Right lobe of liver (tissue), 6 donors: Measurements from ENCODE around the gene STK10. TPM values are rescaled to one million over a fixed set of nuclear protein-coding genes. Genes with fewer than 3 reads are reported as not detected.

Experiments
- ATAC-seq, 4 donors: fragments of 200-7000 bp; cut with Tn5 transposase; one replicate each; pipeline ENCODE4 v1.9.1; 2020; ENCODE audit warnings: mild to moderate bottlenecking in 4 of 4, moderate library complexity in 4 of 4
- DNase-seq, 3 donors: peaks; one replicate each; pipeline ENCODE4 v3.0.0-alpha.2; 2020
- H3K27ac ChIP-seq, 3 donors: fragments of 200-600 bp; one replicate each; pipeline ENCODE4 v1.8.0; 2022
- H3K27me3 ChIP-seq, 2 donors: fragments of 200-600 bp; one replicate each; pipeline ENCODE4 v1.8.0; 2022
- H3K36me3 ChIP-seq, 4 donors: fragments of 200-600 bp; sonication (generic) in 1 of 4; one replicate each; pipeline versions ENCODE4 v1.5.1 to v1.8.0; 2017 to 2022; ENCODE audit warnings: control low read depth in 1 of 4
- H3K4me1 ChIP-seq, 4 donors: fragments of 200-600 bp; sonication (generic) in 1 of 4; one replicate each; pipeline versions ENCODE4 v1.5.1 to v1.8.0; 2017 to 2022; ENCODE audit warnings: control low read depth in 1 of 4
- H3K4me3 ChIP-seq, 3 donors: fragments of 200-600 bp; one replicate each; pipeline ENCODE4 v1.8.0; 2022
- H3K9me3 ChIP-seq, 4 donors: fragments of 200-600 bp; sonication (generic) in 1 of 4; one replicate each; pipeline versions ENCODE4 v1.5.1 to v1.8.0; 2017 to 2022; ENCODE audit warnings: control low read depth in 1 of 4
- POLR2A ChIP-seq: fragments of 450-650 bp; IDR thresholded peaks from one replicate; pipeline ENCODE4 v1.6.1; 2017; ENCODE audit warnings: antibody characterized with exemption, mild to moderate bottlenecking
- WGBS: methylation state at CpG from one replicate; pipeline ENCODE4 v1.1.6; 2018; ENCODE audit warnings: low coverage, low lambda C conversion rate; ENCODE audit not compliant: insufficient coverage; ENCODE audit errors: missing lambda C conversion rate; 5-methylcytosine and 5-hydroxymethylcytosine counted together
- intact Hi-C, 2 donors: fragments of 100-400 bp; cut with DNase I; formaldehyde crosslinking; loops; one replicate each; pipeline versions ENCODE4 v1.11.2 to v1.14.1; 2022
- total RNA-seq, 6 experiments: library from RNA; depleted of rRNA in 2 of 6; stranded (reverse); fragments of >200 nt in 2 of 6; fragmentation: NEBNext Ultra II Directional in 3 of 6; extraction: Animal tissue kit (Norgen Biotek cat#: 25700) in 3 of 6; gene quantifications; one replicate each; pipeline versions ENCODE4 v1.1.0 to v1.2.4, GENCODE V29; 2016 to 2023
- TF ChIP-seq, protein P1 (sequence below), 4 donors: fragments of 200-600 bp in 3 of 4; fragments of 450-650 bp in 1 of 4; IDR thresholded peaks; one replicate each; pipeline versions ENCODE4 v1.5.1 to v1.8.0; 2016 to 2022; ENCODE audit warnings: antibody characterized with exemption in 4 of 4, mild to moderate bottlenecking in 2 of 4
- donor health status: DM: no; HTN: yes; CAD: no.
- donor health status: DM: no; HTN: no; CAD: no.
- donor health status: DM: no; HTN: no; CAD: no.
- donor health status: DM: no; HTN: yes; CAD: no.
- donor health status: DM: no; HTN: yes; CAD: no.

The STK10 gene
- total RNA-seq, 6 experiments from 2014 or later, result 6.9 to 27.4 (median 9.0) TPM

DNA sequence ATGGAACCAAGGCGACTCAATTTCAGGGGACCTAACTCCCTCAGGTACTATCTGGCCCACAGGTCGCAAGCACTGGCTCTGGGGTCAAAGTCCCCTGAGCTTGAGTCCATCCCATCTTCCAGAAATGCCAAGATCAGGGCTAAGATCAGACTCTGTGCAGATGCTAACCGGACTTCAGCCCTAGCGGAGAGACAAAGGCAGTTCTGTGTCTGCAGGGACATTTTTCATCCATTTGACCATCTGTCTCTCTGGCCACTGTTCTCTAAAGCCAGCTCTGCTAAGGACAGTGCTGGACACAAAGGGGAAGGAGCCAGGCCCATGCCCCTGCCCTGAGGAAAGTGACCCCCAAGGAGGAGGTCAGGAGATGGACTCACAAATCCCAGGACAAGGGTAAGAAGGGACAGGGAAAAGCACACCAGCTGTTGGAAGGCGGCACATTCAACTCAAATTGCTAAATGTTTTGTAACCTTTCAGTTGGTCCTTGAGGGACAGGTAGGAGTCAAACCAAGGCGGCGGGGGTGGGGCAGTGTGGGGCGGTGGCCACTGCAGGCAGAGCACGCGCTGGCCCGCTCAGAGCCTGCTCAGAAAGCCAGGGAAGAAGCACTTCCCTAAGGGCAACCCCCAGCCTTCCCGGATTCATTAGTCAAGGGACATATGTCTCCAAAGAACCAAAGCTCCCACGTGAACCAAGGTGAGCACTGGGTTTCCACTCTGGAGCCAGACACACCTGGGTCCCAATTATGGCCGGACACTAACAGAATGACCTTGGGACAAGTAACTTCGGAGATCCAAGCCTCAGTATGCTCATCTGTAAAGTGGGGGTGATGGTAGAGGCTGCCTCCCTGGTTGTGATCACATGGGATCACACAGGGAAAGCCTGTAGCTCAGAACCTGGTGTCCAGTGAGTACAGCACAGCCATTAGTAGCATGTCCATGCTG lies 42.8 kb downstream of the STK10 start:
- no peaks in the 10 kb centered on the region for H3K4me1 ChIP-seq
- TF ChIP-seq POLR2A, result no peak
- TF ChIP-seq, protein P1, sequence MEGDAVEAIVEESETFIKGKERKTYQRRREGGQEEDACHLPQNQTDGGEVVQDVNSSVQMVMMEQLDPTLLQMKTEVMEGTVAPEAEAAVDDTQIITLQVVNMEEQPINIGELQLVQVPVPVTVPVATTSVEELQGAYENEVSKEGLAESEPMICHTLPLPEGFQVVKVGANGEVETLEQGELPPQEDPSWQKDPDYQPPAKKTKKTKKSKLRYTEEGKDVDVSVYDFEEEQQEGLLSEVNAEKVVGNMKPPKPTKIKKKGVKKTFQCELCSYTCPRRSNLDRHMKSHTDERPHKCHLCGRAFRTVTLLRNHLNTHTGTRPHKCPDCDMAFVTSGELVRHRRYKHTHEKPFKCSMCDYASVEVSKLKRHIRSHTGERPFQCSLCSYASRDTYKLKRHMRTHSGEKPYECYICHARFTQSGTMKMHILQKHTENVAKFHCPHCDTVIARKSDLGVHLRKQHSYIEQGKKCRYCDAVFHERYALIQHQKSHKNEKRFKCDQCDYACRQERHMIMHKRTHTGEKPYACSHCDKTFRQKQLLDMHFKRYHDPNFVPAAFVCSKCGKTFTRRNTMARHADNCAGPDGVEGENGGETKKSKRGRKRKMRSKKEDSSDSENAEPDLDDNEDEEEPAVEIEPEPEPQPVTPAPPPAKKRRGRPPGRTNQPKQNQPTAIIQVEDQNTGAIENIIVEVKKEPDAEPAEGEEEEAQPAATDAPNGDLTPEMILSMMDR (IDR thresholded peaks at IDR 0.05), result no peak
- no peaks in the 10 kb centered on the region for H3K27me3 ChIP-seq
- DNase-seq (no peak), ATAC-seq (peak in 1 of 4 donors; percentile 7)
- no peaks in the 10 kb centered on the region for H3K9me3 ChIP-seq
- WGBS, result 61% methylated on average over 2 of the region's 15 CpGs
- no peaks in the 10 kb centered on the region for H3K36me3 ChIP-seq
- no peak overlapping the region for H3K27ac ChIP-seq
- no peak overlapping the region for H3K4me3 ChIP-seq
- intact Hi-C loops, result no loop called here

DNA sequence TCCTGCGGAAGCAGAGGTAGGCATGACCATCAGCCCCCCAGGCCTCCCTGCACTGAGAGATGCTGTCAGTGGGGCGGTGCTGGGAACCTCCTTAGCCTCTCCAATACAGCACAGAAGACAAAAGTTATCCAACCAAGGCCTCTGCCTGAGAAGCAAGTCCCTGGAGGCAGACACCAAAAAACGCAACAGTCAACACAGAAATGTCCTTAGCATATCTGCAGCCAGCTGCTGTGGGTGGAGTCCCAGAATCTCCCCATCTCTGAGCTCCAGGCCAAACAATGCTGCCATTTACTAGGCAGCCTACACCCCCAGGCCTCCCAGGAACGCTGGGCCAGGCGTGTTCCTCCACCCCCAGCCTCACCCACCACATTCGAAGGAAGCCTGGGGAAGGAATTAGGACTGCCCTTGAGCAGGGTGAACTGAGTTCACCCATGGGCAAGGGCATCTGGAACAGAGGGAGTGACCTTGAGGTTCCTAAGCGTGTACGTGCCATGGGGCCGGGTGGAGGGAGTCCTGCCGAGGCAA lies 43.7 kb downstream of the STK10 start:
- Histone ChIP-seq H3K9me3 (no peaks in the 10 kb centered on the region), H3K4me1 (no peaks in the 10 kb centered on the region), H3K27ac (no peak overlapping the region), H3K36me3 (no peaks in the 10 kb centered on the region), H3K27me3 (no peaks in the 10 kb centered on the region), H3K4me3 (no peak overlapping the region)
- TF ChIP-seq, protein P1 (IDR thresholded peaks at IDR 0.05), result no peak
- TF ChIP-seq POLR2A, result no peak
- peak in 2 of 4 donors; percentile 15 to 29 for ATAC-seq
- intact Hi-C loops, result no loop called here
- WGBS, result no CpG with 5 or more reads among the region's 10 CpGs
- DNase-seq, result no peak

DNA sequence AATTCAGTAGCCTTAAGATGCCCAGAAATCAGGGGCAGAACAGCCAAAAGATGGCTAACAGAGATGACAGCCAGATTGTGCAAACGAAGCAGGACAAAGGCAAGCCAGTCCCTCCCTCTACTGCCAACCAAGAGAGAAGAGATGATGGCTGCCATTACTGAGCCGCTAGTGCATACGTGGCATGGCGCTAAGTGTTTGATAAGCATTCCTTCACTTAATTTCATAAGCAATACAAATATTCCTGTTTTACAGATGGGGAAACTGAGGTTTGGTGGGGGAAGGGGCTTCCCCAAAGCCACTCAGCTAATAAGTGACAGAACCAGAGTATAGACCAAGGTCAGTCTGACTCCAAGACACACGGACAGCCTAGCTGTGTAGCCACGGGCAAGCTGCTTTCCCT lies 44.1 kb downstream of the STK10 start:
- intact Hi-C loops, result no loop called here
- no peaks in the 10 kb centered on the region for H3K27me3 ChIP-seq
- ATAC-seq (no peak), DNase-seq (no peak)
- H3K9me3 ChIP-seq, result no peaks in the 10 kb centered on the region
- H3K36me3 ChIP-seq, result no peaks in the 10 kb centered on the region
- 92% methylated on average over 4 of the region's 6 CpGs for WGBS
- TF ChIP-seq, protein P1 (IDR thresholded peaks at IDR 0.05), result no peak
- no peak for TF ChIP-seq POLR2A
- H3K4me3 ChIP-seq, result no peak overlapping the region
- no peaks in the 10 kb centered on the region for H3K4me1 ChIP-seq
- H3K27ac ChIP-seq, result no peak overlapping the region

DNA sequence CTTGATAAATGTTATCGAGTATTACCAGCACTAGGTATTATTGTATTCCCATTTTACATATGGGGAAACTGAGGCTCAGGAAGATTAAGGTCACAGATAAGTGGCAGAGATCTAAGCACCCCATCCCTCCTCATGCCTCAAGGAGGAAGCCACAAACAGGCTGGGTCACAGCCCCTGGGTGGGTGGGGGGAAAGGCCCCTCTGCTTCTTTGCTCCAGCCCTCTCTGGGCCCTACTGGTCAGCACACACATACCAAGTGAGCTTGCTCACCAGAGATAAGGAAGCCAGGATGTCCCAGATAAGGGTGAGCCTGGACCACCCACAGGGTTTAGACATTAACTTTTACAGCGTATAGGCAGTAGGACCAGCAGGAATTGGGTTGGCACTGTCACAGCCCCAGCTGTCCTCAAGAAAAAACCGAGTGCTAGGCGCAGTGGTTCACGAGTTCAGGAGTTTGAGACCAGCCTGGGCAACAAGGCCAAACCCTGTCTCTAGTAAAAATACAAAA lies 45.3 kb downstream of the STK10 start:
- Histone ChIP-seq H3K36me3 (no peaks in the 10 kb centered on the region), H3K4me3 (no peak overlapping the region), H3K27ac (no peak overlapping the region), H3K4me1 (no peaks in the 10 kb centered on the region), H3K27me3 (no peaks in the 10 kb centered on the region), H3K9me3 (no peaks in the 10 kb centered on the region)
- intact Hi-C loops, result no loop called here
- TF ChIP-seq, protein P1 (IDR thresholded peaks at IDR 0.05), result no peak
- no peak for TF ChIP-seq POLR2A
- DNase-seq (no peak), ATAC-seq (no peak)
- WGBS, result 68% methylated on average over 2 of the region's 5 CpGs
